ENCODE measurements around the gene CRACDL.

GRCh38 chr2:98859323-98859722 is 76.7 kb downstream of the CRACDL start:
- TF ChIP-seq CTCF (IDR thresholded peaks at IDR 0.05) (no peak), POLR2AphosphoS5 (IDR thresholded peaks at IDR 0.05) (no peak), POLR2A (IDR thresholded peaks at IDR 0.05) (no peak)

All from prostate gland (tissue), 2 donors.